Sigmoid colon (tissue), 7 donors: Measurements from ENCODE around the gene WIPF3. TPM values are rescaled to one million over a fixed set of nuclear protein-coding genes. Genes with fewer than 3 reads are reported as not detected.

Experiments
- DNase-seq: peaks from one replicate; pipeline ENCODE4 v3.0.0-alpha.2; 2019
- H3K27ac ChIP-seq, 4 donors: fragments of 200-600 bp; sonication (generic); one replicate each; pipeline ENCODE4 v1.5.1; 2016 to 2019; ENCODE audit warnings: mild to moderate bottlenecking in 1 of 4
- H3K27me3 ChIP-seq, 3 donors: fragments of 200-600 bp; sonication (generic); one replicate each; pipeline ENCODE4 v1.5.1; 2019; ENCODE audit warnings: mild to moderate bottlenecking in 1 of 3
- H3K36me3 ChIP-seq, 4 donors: fragments of 200-600 bp; sonication (generic); one replicate each; pipeline ENCODE4 v1.5.1; 2016 to 2019
- H3K4me1 ChIP-seq, 4 donors: fragments of 200-600 bp; sonication (generic); one replicate each; pipeline ENCODE4 v1.5.1; 2017 to 2019
- H3K4me3 ChIP-seq, 4 donors: fragments of 200-600 bp; sonication (generic); one replicate each; pipeline ENCODE4 v1.5.1; 2017 to 2019; ENCODE audit warnings: mild to moderate bottlenecking in 2 of 4, moderate library complexity in 1 of 4
- H3K9me3 ChIP-seq, 4 donors: fragments of 200-600 bp in 3 of 4; sonication (generic) in 3 of 4; one replicate each; pipeline versions ENCODE4 v1.5.1 to v1.6.1; 2013 to 2019
- EP300 ChIP-seq, 4 donors: sonication (generic); formaldehyde crosslinking; IDR thresholded peaks; one replicate each; pipeline ENCODE4 v1.6.1; 2017; ENCODE audit warnings: antibody characterized with exemption in 4 of 4
- POLR2A ChIP-seq, 2 donors: fragments of 450-650 bp; IDR thresholded peaks; one replicate each; pipeline ENCODE4 v1.6.1; 2016; ENCODE audit warnings: antibody characterized with exemption in 2 of 2, mild to moderate bottlenecking in 2 of 2, moderate library complexity in 2 of 2
- POLR2AphosphoS5 ChIP-seq, 4 donors: sonication (generic); formaldehyde crosslinking; IDR thresholded peaks; one replicate each; pipeline ENCODE4 v1.6.1; 2017; ENCODE audit warnings: antibody characterized with exemption in 4 of 4
- WGBS, 2 donors: extraction: QIAGEN DNeasy Blood & Tissue Kit; methylation state at CpG; one replicate each; pipeline ENCODE4 v1.1.7; 2013; 5-methylcytosine and 5-hydroxymethylcytosine counted together
- intact Hi-C: fragments of 100-400 bp; cut with DNase I; formaldehyde crosslinking; loops from one replicate; pipeline ENCODE4 v1.15.1; 2023
- polyA plus RNA-seq, 3 donors: library from polyadenylated mRNA; stranded (reverse); fragments of 200-250 nt; gene quantifications; one replicate each; pipeline ENCODE4 v1.2.3, GENCODE V29; 2013
- total RNA-seq, 4 donors: library from RNA; depleted of rRNA; stranded (reverse); fragments of >200 nt; gene quantifications; one replicate each; pipeline ENCODE4 v1.1.0, GENCODE V29; 2016
- TF ChIP-seq, protein P1 (sequence below), 4 experiments: fragments of 450-650 bp in 3 of 4; fragments of 200-600 bp in 1 of 4; IDR thresholded peaks; one replicate each; pipeline ENCODE4 v1.5.1; 2016 to 2019; ENCODE audit warnings: antibody characterized with exemption in 4 of 4, mild to moderate bottlenecking in 3 of 4, moderate library complexity in 2 of 4
- donor health status: healthy with polysubstance abuse.
- donor health status: Bipolar disorder and iron deficiency.
- donor health status: healthy.

WIPF3 gene, protein sequence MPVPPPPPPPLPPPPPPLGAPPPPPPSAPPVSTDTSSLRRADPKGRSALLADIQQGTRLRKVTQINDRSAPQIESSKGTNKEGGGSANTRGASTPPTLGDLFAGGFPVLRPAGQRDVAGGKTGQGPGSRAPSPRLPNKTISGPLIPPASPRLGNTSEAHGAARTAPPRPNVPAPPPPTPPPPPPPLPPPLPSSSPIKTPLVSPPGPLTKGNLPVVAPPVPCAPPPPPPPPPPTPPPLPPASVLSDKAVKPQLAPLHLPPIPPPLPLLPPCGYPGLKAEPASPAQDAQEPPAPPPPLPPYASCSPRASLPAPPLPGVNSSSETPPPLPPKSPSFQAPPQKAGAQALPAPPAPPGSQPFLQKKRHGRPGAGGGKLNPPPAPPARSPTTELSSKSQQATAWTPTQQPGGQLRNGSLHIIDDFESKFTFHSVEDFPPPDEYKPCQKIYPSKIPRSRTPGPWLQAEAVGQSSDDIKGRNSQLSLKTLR
- 1 to 10 TPM in 1 of 4 donors, under 1 TPM in 3; 0.66 to 4.7 (median 0.76) TPM for total RNA-seq
- under 1 TPM; 0.46 to 0.71 (median 0.60) TPM for polyA plus RNA-seq

GRCh38 chr7:29806208-29806994 is at the start of gene WIPF3:
Gene WIPF3, plus strand, starts transcription at chr7:29806508. Its CDS starts 28,217 bp downstream, at chr7:29834725.
- Histone ChIP-seq H3K4me1 (peaks cover 0 to 24% (median 15%) of the 10 kb centered on the region in 4 donors), H3K27me3 (peaks cover 0 to 31% (median 13%) of the 10 kb centered on the region in 3 donors), H3K4me3 (peak within 1 kb of the TSS; percentile 34 to 73 (median 62)), H3K36me3 (no peaks in the 10 kb centered on the region), H3K27ac (peak within 1 kb of the TSS in 2 of 4 donors; percentile 47 to 69), H3K9me3 (no peaks in the 10 kb centered on the region)
- DNase-seq = no peak
- intact Hi-C loops = no loop called here
- no peak for TF ChIP-seq EP300 (IDR thresholded peaks at IDR 0.05)
- no peak for TF ChIP-seq POLR2AphosphoS5 (IDR thresholded peaks at IDR 0.05)
- TF ChIP-seq POLR2A (IDR thresholded peaks at IDR 0.05) = no peak
- TF ChIP-seq, protein P1, sequence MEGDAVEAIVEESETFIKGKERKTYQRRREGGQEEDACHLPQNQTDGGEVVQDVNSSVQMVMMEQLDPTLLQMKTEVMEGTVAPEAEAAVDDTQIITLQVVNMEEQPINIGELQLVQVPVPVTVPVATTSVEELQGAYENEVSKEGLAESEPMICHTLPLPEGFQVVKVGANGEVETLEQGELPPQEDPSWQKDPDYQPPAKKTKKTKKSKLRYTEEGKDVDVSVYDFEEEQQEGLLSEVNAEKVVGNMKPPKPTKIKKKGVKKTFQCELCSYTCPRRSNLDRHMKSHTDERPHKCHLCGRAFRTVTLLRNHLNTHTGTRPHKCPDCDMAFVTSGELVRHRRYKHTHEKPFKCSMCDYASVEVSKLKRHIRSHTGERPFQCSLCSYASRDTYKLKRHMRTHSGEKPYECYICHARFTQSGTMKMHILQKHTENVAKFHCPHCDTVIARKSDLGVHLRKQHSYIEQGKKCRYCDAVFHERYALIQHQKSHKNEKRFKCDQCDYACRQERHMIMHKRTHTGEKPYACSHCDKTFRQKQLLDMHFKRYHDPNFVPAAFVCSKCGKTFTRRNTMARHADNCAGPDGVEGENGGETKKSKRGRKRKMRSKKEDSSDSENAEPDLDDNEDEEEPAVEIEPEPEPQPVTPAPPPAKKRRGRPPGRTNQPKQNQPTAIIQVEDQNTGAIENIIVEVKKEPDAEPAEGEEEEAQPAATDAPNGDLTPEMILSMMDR (IDR thresholded peaks at IDR 0.05) = no peak
- 1 to 2% methylated on average over 99 of the region's 99 CpGs for WGBS, 2 donors

- Histone ChIP-seq H3K27me3 (no peaks in the 10 kb centered on the region), H3K9me3 (no peaks in the 10 kb centered on the region), H3K4me1 (no peaks in the 10 kb centered on the region), H3K36me3 (no peaks in the 10 kb centered on the region), H3K4me3 (no peak overlapping the region), H3K27ac (no peak overlapping the region)
- no peak for TF ChIP-seq EP300 (IDR thresholded peaks at IDR 0.05)
- no peak for TF ChIP-seq POLR2AphosphoS5 (IDR thresholded peaks at IDR 0.05)
- TF ChIP-seq, protein P1 (IDR thresholded peaks at IDR 0.05) = no peak
- no peak for TF ChIP-seq POLR2A (IDR thresholded peaks at IDR 0.05)
- no peak for DNase-seq
- intact Hi-C loops = no loop called here
- WGBS, 2 donors = 38 to 84% methylated on average over 1 of the region's 1 CpG
Measured at GRCh38 chr7:29763266-29763665, 43.0 kb upstream of the WIPF3 start.

- Histone ChIP-seq H3K4me1 (no peaks in the 10 kb centered on the region), H3K36me3 (no peaks in the 10 kb centered on the region), H3K27me3 (no peaks in the 10 kb centered on the region), H3K4me3 (no peak overlapping the region), H3K27ac (no peak overlapping the region), H3K9me3 (no peaks in the 10 kb centered on the region)
- 12 to 36% methylated on average over 2 of the region's 2 CpGs for WGBS, 2 donors
- no peak for TF ChIP-seq POLR2AphosphoS5 (IDR thresholded peaks at IDR 0.05)
- no peak for TF ChIP-seq POLR2A (IDR thresholded peaks at IDR 0.05)
- TF ChIP-seq, protein P1 (IDR thresholded peaks at IDR 0.05) = no peak
- no peak for TF ChIP-seq EP300 (IDR thresholded peaks at IDR 0.05)
- intact Hi-C loops = no loop called here
- no peak for DNase-seq
Measured at GRCh38 chr7:29764227-29764626, 42.1 kb upstream of the WIPF3 start.

DNA sequence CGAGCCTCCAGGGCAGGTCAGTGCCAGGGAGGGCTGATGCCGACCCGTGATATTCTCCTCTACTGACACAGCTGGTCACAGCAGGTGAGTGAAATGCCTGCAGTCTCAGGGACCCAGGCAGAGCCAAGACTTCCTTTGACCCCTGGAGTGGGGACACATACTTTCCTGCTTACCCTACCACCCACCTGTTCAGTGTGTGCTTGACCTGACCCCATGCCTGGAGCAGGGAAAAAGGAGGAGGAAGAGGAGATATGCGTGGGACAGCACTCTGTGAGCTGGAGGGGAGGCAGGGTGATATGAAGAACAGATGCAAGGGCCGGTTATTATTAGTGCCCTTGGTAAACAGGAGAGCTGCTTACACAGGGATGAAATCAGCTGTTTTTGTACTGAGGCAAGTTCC is 40.8 kb upstream of the WIPF3 start:
- Histone ChIP-seq H3K36me3 (no peaks in the 10 kb centered on the region), H3K4me1 (no peaks in the 10 kb centered on the region), H3K4me3 (no peak overlapping the region), H3K27ac (no peak overlapping the region), H3K9me3 (no peaks in the 10 kb centered on the region), H3K27me3 (no peaks in the 10 kb centered on the region)
- intact Hi-C loops = no loop called here
- DNase-seq = no peak
- WGBS, 2 donors = 70 to 76% methylated on average over 5 of the region's 5 CpGs
- TF ChIP-seq POLR2AphosphoS5 (IDR thresholded peaks at IDR 0.05) (no peak), EP300 (IDR thresholded peaks at IDR 0.05) (no peak), POLR2A (IDR thresholded peaks at IDR 0.05) (no peak)
- TF ChIP-seq, protein P1 (IDR thresholded peaks at IDR 0.05) = no peak
